Tibial nerve (tissue), 4 donors: ENCODE data around the gene PFKFB3.

Experiments used
- EP300 ChIP-seq, 2 donors: sonication (generic); formaldehyde crosslinking; IDR thresholded peaks; one replicate each; pipeline ENCODE4 v1.6.1; 2017; ENCODE audit warnings: antibody characterized with exemption in 2 of 2, mild to moderate bottlenecking in 1 of 2
- POLR2A ChIP-seq, 2 donors: fragments of 450-650 bp; IDR thresholded peaks; one replicate each; pipeline ENCODE4 v1.6.1; 2017; ENCODE audit warnings: antibody characterized with exemption in 2 of 2, mild to moderate bottlenecking in 2 of 2, moderate library complexity in 2 of 2
- TF ChIP-seq, protein P1 (sequence below), 5 experiments: fragments of 200-600 bp in 3 of 5; fragments of 450-650 bp in 2 of 5; sonication (generic) in 3 of 5; IDR thresholded peaks; one replicate each; pipeline ENCODE4 v1.5.1; 2016 to 2019; ENCODE audit warnings: antibody characterized with exemption in 5 of 5, mild to moderate bottlenecking in 3 of 5, moderate library complexity in 2 of 5

- TF ChIP-seq, protein P1, sequence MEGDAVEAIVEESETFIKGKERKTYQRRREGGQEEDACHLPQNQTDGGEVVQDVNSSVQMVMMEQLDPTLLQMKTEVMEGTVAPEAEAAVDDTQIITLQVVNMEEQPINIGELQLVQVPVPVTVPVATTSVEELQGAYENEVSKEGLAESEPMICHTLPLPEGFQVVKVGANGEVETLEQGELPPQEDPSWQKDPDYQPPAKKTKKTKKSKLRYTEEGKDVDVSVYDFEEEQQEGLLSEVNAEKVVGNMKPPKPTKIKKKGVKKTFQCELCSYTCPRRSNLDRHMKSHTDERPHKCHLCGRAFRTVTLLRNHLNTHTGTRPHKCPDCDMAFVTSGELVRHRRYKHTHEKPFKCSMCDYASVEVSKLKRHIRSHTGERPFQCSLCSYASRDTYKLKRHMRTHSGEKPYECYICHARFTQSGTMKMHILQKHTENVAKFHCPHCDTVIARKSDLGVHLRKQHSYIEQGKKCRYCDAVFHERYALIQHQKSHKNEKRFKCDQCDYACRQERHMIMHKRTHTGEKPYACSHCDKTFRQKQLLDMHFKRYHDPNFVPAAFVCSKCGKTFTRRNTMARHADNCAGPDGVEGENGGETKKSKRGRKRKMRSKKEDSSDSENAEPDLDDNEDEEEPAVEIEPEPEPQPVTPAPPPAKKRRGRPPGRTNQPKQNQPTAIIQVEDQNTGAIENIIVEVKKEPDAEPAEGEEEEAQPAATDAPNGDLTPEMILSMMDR (IDR thresholded peaks at IDR 0.05) = no peak
- no peak for TF ChIP-seq EP300 (IDR thresholded peaks at IDR 0.05)
- no peak for TF ChIP-seq POLR2A (IDR thresholded peaks at IDR 0.05)
Measured at GRCh38 chr10:6223981-6224380, 21.2 kb downstream of the PFKFB3 start.
